ENCODE data around the gene CCDC150. TPM values are rescaled to one million over a fixed set of nuclear protein-coding genes. Genes with fewer than 3 reads are reported as not detected.
"Not testable (repeated sequence)": the region's sequence is repeated elsewhere in the genome, so short reads cannot be mapped to it uniquely, and the experiment has no call there.

Gene CCDC150
- total RNA-seq, 1 donor, result 13.0 TPM

GRCh38 chr2:196696423-196697079 is 57.0 kb downstream of the CCDC150 start:
- no peak overlapping the region for H3K4me3 ChIP-seq (ENCODE audit: low read depth, low read length)
- peak; percentile 81 for DNase-seq (ENCODE audit: low read depth)
- no peak for TF ChIP-seq CTCF (IDR thresholded peaks at IDR 0.05; ENCODE audit: insufficient read depth, low read depth, low read length)

GRCh38 chr2:196697825-196698224 is 58.3 kb downstream of the CCDC150 start:
- TF ChIP-seq CTCF (IDR thresholded peaks at IDR 0.05; ENCODE audit: insufficient read depth, low read depth, low read length), result no peak
- DNase-seq (ENCODE audit: low read depth), result no peak

GRCh38 chr2:196702641-196703040 is 63.1 kb downstream of the CCDC150 start:
- no peak overlapping the region for H3K4me3 ChIP-seq (ENCODE audit: low read depth, low read length)
- DNase-seq (ENCODE audit: low read depth), result no peak
- TF ChIP-seq CTCF (IDR thresholded peaks at IDR 0.05; ENCODE audit: insufficient read depth, low read depth, low read length), result no peak

More at GRCh38 chr2:196697825-196698224, 58.3 kb downstream of the CCDC150 start:
- H3K4me3 ChIP-seq (ENCODE audit: low read depth, low read length), result no peak overlapping the region

- no peak overlapping the region for H3K4me3 ChIP-seq (ENCODE audit: low read depth, low read length)
- DNase-seq (ENCODE audit: low read depth), result peak; percentile 34
- no peak for TF ChIP-seq CTCF (IDR thresholded peaks at IDR 0.05; ENCODE audit: insufficient read depth, low read depth, low read length)
These were observed 64.2 kb downstream of the CCDC150 start for GRCh38 chr2:196703695-196704094.

GRCh38 chr2:196710056-196710455 is 70.5 kb downstream of the CCDC150 start:
- not testable (repeated sequence) for H3K4me3 ChIP-seq (ENCODE audit: low read depth, low read length); DNase-seq (ENCODE audit: low read depth)

- TF ChIP-seq CTCF (IDR thresholded peaks at IDR 0.05; ENCODE audit: insufficient read depth, low read depth, low read length), result no peak
- no peak overlapping the region for H3K4me3 ChIP-seq (ENCODE audit: low read depth, low read length)
- DNase-seq (ENCODE audit: low read depth), result no peak
These were observed 72.1 kb downstream of the CCDC150 start for GRCh38 chr2:196711625-196712024.

GRCh38 chr2:196712867-196713266 is 73.4 kb downstream of the CCDC150 start:
- no peak for TF ChIP-seq CTCF (IDR thresholded peaks at IDR 0.05; ENCODE audit: insufficient read depth, low read depth, low read length)
- DNase-seq (ENCODE audit: low read depth), result no peak
- no peak overlapping the region for H3K4me3 ChIP-seq (ENCODE audit: low read depth, low read length)
